Measurements from ENCODE around the gene SAMD9L.

SAMD9L gene

GRCh38 chr7:93148144-93148543, at the start of gene SAMD9L:
TSS of gene SAMD9L (minus strand) at chr7:93148385. CDS start at chr7:93135971, 12,414 bp downstream.
- peak in 2 of 6 experiments; percentile 18 to 23 for DNase-seq

GRCh38 chr7:93196336-93196735, 48.2 kb upstream of the SAMD9L start:
- no peak for DNase-seq

GRCh38 chr7:93194386-93194785, 46.2 kb upstream of the SAMD9L start:
- DNase-seq = no peak

GRCh38 chr7:93188870-93189634, 40.9 kb upstream of the SAMD9L start:
- DNase-seq = no peak

DNA sequence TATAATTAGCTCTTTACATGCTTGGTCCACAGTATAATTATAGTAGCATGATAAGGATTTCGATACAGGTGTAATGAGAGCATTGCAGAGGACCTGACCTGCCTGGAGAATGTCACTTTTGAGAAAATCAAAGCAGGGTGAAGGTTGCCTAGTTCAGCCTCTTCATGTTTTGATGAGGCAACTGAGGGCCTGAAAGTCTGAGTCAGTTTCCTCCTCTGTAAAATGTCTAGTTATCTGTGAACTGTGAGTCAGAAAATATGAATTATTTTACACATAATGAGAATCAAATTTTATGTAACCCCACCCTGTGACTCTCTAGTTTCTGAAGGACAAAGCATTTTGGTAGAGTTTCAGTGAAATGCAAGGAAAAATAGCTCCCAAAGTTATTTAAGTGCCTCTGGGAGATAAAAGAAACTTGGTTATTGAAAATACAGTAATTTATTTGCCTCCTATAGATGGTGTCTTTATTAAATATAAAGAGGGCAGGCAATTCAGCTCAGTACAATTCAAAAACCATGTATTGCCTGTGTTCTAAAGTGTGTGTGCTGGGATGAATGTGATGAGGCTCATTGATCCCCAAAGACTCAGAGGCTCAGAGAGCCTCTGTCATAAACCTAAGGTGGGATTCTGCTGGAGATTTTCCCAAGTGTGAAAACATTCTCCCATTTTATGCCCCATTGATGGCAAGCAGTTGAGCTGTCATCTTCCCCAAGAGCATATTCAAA, 37.3 kb upstream of the SAMD9L start:
- DNase-seq = no peak

- DNase-seq = no peak
Observed at GRCh38 chr7:93179173-93179572, 31.0 kb upstream of the SAMD9L start.

- DNase-seq = peak in 1 of 6 experiments; percentile 1
Observed at GRCh38 chr7:93178213-93178612, 30.0 kb upstream of the SAMD9L start.

GRCh38 chr7:93176992-93177580, 28.9 kb upstream of the SAMD9L start:
- DNase-seq = no peak

DNA sequence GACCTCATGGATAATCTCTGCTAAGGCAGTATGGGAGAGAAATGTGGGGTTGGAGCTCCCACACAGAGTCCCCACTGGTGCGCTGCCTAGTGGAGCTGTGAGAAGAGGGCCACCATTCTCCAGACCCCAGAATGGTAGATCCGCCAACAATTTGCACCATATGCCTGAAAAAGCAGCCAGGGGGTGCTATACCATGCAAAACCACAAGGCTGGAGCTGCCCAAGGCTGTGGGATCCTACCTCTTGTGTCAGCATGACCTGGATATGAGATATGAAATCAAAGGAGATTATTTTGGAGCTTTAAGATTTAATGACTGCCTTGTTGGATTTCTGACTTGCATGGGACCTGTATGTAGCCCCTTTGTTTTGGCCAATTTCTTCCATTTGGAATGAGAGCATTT, 27.0 kb upstream of the SAMD9L start:
- no peak for DNase-seq

- no peak for DNase-seq
Observed at GRCh38 chr7:93172683-93173082, 24.5 kb upstream of the SAMD9L start.

- no peak for DNase-seq
Observed at GRCh38 chr7:93171606-93172226, 23.5 kb upstream of the SAMD9L start.

DNA sequence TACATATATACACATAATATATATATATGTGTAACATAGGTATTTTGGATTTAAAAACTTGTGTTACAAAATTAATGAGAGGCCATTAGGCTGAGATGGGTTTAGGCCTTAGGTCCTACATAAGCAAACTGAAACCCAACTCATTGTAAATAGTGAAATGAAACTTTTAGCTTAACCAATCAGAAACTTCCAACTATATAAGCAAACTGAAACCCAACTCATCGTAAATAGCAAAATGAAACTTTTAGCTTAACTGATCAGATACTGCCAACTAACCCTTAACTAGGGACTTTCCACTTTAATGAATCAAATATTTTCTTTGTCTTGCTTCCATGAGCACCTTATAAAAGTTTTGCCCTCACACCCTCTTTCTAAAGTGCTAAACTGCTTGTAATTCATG, 17.3 kb upstream of the SAMD9L start:
- DNase-seq = no peak

GRCh38 chr7:93164766-93165165, 16.6 kb upstream of the SAMD9L start:
- no peak for DNase-seq

GRCh38 chr7:93161181-93161762, 13.1 kb upstream of the SAMD9L start:
- DNase-seq = no peak

DNA sequence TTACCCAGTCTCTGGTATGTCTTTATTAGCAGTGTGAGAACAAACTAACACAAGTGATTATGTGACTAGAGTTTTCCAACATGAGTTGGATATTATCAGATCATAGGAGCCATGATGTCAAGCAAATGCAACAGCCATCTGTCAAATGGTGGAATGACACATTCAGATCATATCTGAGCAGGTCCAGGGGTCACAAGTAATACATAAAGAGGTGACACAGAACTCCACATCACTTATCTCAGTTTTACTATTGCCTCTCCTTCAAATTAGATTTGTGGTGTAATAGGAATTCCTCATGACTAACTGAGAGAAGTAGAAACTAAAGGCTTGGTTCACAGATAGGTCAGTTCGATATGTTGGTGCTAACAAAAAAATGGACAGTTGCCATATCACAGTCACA, 12.2 kb upstream of the SAMD9L start:
- no peak for DNase-seq

- no peak for DNase-seq
Observed at GRCh38 chr7:93159490-93159889, 11.3 kb upstream of the SAMD9L start.

DNA sequence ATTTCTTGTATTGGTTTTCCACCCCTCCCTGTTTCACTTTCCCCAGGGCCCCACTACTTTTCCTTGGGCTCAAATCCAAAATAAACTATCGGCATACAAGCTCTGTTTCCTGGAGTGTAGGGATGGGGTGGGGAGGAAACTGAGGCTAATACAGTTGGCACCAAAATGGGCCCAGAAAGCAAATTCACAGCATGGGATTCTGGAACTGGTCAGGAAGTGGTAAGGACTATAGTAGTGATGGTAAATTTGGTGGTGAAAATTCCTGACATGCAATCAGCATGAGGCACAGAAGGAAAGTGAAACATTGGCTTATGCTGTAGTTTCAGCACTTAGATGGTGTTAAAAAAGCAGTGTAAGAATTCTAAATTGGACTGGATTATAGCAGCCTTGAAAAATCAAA, 8.7 kb upstream of the SAMD9L start:
- DNase-seq = no peak

GRCh38 chr7:93150200-93150835, 2.1 kb upstream of the SAMD9L start:
- no peak for DNase-seq

- no peak for DNase-seq
Observed at GRCh38 chr7:93148727-93149126, 542 bp upstream of the SAMD9L start.

DNA sequence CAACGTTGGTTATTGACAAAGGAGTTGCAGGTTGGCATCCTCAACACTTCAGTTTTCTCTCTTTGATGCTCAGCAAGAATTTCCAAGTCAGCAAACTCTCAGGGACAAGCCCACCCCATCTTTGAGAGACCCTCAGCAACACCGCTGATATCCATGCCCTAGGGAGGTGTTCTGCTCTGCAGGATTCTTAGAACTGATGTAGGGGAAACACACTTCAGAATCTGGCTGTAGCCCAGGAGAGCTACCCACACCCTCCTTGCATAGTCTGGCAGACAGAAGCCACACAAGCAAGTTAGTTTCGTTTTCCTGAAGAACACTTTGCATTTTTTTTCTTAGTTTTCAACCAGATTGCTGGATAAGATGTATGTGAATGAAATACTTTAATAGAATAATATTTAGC, 822 bp downstream of the SAMD9L start:
- DNase-seq = peak in 5 of 6 experiments; percentile 0 to 39 (median 34)

DNA sequence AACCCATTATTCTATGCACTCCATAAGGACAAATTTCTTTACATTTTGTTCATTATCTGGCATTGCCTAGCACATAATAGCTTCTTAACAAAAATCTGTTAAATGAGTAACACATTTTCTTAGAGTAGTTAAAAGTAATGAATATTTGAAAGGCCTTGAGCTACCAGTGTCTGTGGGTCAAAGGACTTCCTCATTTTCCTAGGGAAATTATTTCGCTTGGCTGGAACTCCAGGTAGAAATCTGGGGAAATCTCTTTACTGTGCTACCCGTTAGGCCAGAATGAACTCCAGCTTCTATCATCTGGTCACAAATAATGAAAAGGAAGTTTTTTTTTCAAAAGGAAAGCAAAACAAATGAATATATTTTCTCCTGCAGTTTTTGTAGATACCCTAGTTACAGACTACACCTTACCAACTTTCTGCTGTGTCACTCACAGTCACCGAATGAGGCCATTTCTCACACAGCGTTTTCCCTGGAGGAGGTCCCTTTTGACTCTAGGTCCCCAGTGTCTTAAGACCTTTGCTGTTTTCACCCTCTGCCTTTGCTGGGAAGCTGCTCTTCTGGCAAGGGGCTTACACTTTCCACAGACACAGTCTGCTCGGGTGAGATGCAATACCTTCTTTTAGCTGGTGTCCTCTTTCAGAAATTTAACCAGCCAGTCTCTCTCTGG, 1.6 kb downstream of the SAMD9L start:
- DNase-seq = no peak

GRCh38 chr7:93146036-93146435, 2.1 kb downstream of the SAMD9L start:
- no peak for DNase-seq

Measured in stimulated activated naive CD4-positive, alpha-beta T cell (primary cell).